Activated naive CD4-positive, alpha-beta T cell treated with anti-CD3 and anti-CD28 coated beads, Interleukin-2, amount 50 U/mL, for 24 hours (primary cell): Measurements from ENCODE around the gene MTCH1.
A peak's percentile ranks its signal among the peaks of the same experiment; 100 is the strongest.

Source experiments
- H3K27ac Mint-ChIP-seq: one replicate; pipeline ENCODE4 v1.8.0; 2021; ENCODE audit warnings: mild to moderate bottlenecking, mixed read lengths
- H3K27me3 Mint-ChIP-seq: one replicate; pipeline ENCODE4 v1.8.0; 2021; ENCODE audit warnings: mixed read lengths
- H3K36me3 Mint-ChIP-seq: one replicate; pipeline ENCODE4 v1.8.0; 2021; ENCODE audit warnings: mixed read lengths
- H3K4me1 Mint-ChIP-seq: one replicate; pipeline ENCODE4 v1.8.0; 2021; ENCODE audit warnings: mixed read lengths
- H3K4me3 Mint-ChIP-seq: one replicate; pipeline ENCODE4 v1.8.0; 2021; ENCODE audit warnings: mild to moderate bottlenecking, mixed read lengths
- H3K9me3 Mint-ChIP-seq: one replicate; pipeline ENCODE4 v1.8.0; 2021; ENCODE audit warnings: mixed read lengths

Gene MTCH1

DNA sequence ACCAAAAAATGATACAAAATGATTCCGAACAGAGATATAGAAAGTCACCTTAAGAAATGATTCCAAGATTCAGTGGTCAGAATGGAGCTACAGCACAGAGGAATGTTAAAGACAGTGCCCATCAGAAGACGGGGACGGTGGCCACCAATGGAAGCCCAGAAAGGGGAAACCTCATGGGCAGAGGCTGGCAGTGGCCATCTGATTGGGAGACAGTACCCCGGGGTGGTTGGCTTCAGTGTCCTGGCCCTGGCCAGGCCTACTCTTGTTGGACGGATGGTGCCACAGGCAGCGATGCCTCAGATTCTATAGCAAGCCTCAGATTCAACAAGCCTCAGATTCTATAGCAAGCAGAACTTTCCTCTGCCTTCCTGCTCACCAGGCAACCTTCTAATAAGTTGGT is 48.1 kb downstream of the MTCH1 start:
- no peaks in the 10 kb centered on the region for H3K36me3 Mint-ChIP-seq
- no peak overlapping the region for H3K27ac Mint-ChIP-seq
- no peaks in the 10 kb centered on the region for H3K9me3 Mint-ChIP-seq
- H3K4me1 Mint-ChIP-seq = no peaks in the 10 kb centered on the region
- no peaks in the 10 kb centered on the region for H3K27me3 Mint-ChIP-seq
- H3K4me3 Mint-ChIP-seq = no peak overlapping the region

DNA sequence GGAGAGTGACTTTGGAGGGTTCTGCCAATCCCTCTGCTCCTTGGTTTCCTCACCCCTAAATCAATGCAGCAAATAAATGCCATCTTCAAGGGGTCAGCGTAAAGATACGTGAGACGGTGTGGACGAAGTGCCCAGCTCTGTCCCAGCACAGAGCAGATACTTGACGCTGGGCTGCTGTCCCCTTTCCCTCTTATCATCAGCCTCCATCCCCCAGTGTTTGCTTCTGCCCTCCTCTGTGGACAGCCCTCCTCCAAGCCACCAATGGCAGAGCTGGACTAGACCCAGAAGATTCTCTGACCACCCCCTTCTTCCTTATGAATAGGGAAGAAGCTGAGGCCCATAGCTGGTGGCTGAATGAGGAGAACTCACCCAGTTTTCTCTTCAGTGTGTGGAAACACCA is 49.2 kb downstream of the MTCH1 start:
- Mint-ChIP-seq H3K4me3 (no peak overlapping the region), H3K27ac (no peak overlapping the region), H3K4me1 (no peaks in the 10 kb centered on the region), H3K36me3 (peaks cover 1% of the 10 kb centered on the region), H3K9me3 (no peaks in the 10 kb centered on the region), H3K27me3 (no peaks in the 10 kb centered on the region)

DNA sequence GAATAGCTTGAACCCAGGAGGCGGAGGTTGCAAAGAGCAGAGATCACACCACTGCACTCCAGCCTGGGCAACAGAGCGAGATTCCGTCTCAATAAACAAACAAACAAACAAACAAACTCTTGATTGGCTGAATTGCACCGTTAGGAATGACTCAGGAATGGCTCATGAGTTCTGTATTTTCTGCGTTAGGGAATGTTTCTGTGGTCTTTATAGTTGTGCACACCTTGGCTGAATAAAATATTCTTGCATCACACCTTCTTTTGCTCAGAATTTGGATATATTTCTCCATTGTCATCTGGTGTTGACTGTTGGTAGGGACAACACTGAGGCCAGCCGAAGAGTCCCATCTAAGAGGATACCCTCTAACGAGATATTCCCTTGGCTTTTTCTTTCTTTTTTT is 51.1 kb downstream of the MTCH1 start:
- Mint-ChIP-seq H3K36me3 (peaks cover 1% of the 10 kb centered on the region), H3K4me3 (no peak overlapping the region), H3K27me3 (no peaks in the 10 kb centered on the region), H3K4me1 (no peaks in the 10 kb centered on the region), H3K9me3 (no peaks in the 10 kb centered on the region), H3K27ac (no peak overlapping the region)

DNA sequence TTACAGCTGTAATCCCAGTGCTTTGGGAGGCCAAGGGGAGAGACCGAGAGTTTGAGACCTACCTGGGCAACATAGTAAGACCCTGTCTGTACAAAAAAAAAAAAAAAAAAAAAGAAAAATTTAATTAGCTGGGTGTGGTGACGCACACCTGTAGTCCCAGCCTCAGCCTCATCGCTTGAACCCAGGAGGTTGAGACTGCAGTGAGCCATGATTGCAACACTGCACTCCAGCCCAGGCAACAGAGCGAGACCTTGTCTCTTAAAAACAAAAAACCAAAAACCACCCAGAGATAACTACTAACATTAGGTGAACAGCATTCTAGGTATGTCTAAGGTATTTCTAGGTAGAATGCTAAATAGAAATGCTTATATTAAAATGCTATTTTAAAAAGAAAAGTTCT is 52.5 kb downstream of the MTCH1 start:
- H3K4me1 Mint-ChIP-seq = no peaks in the 10 kb centered on the region
- H3K36me3 Mint-ChIP-seq = peaks cover 1% of the 10 kb centered on the region
- no peak overlapping the region for H3K4me3 Mint-ChIP-seq
- no peaks in the 10 kb centered on the region for H3K27me3 Mint-ChIP-seq
- H3K27ac Mint-ChIP-seq = no peak overlapping the region
- H3K9me3 Mint-ChIP-seq = no peaks in the 10 kb centered on the region

DNA sequence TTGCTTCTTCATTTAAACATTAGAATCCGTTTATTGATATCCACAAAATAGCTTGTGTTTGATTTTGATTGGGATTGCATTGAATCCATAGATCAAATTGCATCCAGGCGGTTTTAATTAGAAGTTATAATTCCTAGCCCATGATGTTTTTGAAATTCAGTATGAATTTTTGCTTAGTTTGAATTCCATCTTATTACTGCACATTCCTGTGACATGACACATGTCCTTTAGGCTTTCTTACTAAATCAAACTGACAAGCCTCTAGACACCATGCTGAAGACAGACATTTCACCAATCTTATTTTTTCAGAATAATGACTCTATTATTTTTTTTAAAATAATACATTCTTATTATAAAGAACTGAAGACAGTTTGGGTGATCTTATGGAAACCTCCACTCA is 52.9 kb downstream of the MTCH1 start:
- Mint-ChIP-seq H3K4me1 (no peaks in the 10 kb centered on the region), H3K9me3 (no peaks in the 10 kb centered on the region), H3K36me3 (peaks cover 1% of the 10 kb centered on the region), H3K27ac (no peak overlapping the region), H3K4me3 (no peak overlapping the region), H3K27me3 (no peaks in the 10 kb centered on the region)

DNA sequence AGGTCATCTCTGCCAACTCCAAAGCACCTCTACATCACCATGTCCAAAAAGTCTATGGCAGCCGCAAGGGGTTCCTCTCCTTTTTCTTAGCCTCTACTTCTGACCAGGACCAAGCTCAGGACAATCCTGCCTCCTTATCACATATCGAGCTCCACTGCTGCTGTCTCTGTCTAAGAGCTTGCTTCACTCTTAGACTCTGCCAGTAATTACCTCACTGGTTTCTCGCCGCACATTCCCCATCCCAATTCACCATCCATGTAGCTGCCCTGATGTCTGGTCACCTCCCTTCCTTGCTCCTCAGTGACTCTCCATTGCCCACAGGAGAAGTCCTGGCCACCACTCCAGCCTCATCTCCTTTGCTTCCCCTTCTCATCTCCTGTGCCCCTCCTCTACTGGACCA is 55.5 kb downstream of the MTCH1 start:
- no peaks in the 10 kb centered on the region for H3K9me3 Mint-ChIP-seq
- peaks cover 1% of the 10 kb centered on the region for H3K36me3 Mint-ChIP-seq
- H3K27me3 Mint-ChIP-seq = no peaks in the 10 kb centered on the region
- H3K4me1 Mint-ChIP-seq = no peaks in the 10 kb centered on the region
- no peak overlapping the region for H3K4me3 Mint-ChIP-seq
- H3K27ac Mint-ChIP-seq = no peak overlapping the region

DNA sequence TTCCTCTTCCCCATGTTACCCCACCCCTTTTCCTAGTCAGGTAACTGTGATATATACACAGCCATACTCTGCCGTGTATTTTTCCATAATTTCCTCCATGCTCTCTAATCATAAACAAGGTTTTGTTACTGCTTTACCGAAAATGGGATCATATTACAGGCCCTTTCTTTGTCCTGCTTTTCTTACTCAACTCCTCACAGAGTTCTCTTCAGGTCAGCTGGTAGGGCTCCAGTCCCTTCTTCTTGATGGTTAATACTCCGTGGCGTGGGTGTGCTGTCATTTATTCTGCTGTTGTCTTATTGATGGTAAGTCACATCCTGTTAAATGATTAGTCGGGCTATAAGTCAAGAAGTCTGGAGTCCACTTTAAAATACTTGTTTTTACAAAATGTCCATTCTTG is 56.4 kb downstream of the MTCH1 start:
- no peaks in the 10 kb centered on the region for H3K9me3 Mint-ChIP-seq
- H3K4me3 Mint-ChIP-seq = no peak overlapping the region
- no peak overlapping the region for H3K27ac Mint-ChIP-seq
- peaks cover 3% of the 10 kb centered on the region for H3K36me3 Mint-ChIP-seq
- H3K27me3 Mint-ChIP-seq = no peaks in the 10 kb centered on the region
- H3K4me1 Mint-ChIP-seq = no peaks in the 10 kb centered on the region

DNA sequence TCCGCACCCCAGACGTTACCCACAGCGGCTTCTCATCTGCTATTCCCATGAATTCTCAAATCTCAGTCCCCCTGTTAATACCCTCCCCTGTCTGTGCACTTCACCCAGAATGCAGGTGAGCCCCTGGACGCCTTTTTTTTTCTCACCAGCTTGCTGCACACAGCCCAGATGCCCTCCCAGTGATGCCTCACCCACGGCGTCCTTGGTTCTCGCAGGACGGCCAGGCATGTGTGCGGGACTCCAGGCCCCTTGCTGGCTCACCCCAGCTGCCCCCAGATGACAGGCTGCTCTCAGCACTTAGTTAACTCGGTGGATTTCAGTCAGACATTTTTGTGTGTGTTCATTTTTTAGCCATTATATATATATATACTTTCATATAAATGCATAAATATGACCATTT is 56.8 kb downstream of the MTCH1 start:
- Mint-ChIP-seq H3K27ac (peak overlapping the region; percentile 5), H3K4me3 (no peak overlapping the region), H3K36me3 (peaks cover 3% of the 10 kb centered on the region), H3K4me1 (no peaks in the 10 kb centered on the region), H3K27me3 (no peaks in the 10 kb centered on the region), H3K9me3 (no peaks in the 10 kb centered on the region)

DNA sequence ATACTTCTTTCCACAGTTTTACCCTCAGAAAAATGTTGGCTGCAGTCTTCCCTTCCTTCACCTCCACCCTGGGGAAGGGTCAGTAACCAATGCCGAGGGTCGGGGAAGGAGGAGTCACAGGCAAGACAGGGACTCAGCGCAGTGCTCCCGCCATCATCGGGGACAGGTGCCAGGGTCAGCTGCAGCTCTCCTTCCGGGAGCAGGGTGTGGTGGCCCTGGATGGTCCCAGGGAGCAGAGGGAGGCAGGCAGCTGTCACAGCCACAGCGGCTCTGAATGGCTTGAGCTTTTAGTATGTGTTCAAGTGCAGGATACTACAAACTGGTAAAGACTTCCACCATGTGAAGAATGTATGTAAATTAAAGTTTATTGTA is 57.5 kb downstream of the MTCH1 start:
- Mint-ChIP-seq H3K27ac (no peak overlapping the region), H3K27me3 (no peaks in the 10 kb centered on the region), H3K36me3 (peaks cover 3% of the 10 kb centered on the region), H3K9me3 (no peaks in the 10 kb centered on the region), H3K4me3 (no peak overlapping the region), H3K4me1 (no peaks in the 10 kb centered on the region)

DNA sequence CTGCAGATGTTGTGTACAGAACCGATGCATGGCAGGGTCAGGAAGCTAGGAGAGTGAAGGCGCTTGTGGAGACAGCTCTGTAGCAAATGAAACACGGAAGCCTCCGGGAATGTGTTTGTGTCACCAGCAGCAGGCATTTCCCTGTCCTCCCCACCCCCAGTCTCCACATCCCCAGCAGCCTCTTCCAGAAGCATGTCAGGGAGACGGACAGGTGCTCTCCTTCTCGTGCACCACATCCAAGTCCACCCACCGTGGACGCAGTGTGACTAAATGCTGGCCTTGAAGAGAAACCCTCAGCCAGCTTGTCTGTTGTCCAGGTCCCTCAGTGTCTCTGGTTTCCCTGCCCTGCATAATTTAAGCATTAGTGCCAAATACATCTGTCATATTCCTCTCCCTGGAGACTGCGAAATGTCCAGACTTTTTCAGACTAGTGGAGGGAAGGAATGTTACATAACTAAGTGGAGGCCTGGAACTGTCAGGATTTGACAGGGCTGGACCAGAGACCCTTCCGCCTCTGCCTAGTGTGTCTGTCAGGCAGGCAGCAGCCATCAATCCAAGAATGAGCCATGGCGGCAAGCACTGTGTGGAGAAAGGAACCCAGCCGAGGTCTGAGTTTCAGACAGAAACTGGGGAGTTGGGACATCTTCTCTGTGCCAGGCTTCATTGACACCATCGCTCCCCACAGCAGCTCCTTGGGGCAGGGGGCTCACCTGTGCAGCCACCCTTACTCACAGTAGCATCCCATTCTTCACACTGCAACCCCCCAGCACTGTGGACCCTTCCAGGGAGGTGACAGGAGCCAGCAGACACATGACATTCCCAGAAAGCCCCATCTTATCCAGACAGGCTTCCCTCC is 58.1 kb downstream of the MTCH1 start:
- Mint-ChIP-seq H3K4me1 (no peaks in the 10 kb centered on the region), H3K27me3 (no peaks in the 10 kb centered on the region), H3K9me3 (no peaks in the 10 kb centered on the region), H3K4me3 (no peak overlapping the region), H3K36me3 (peaks cover 3% of the 10 kb centered on the region), H3K27ac (no peak overlapping the region)

DNA sequence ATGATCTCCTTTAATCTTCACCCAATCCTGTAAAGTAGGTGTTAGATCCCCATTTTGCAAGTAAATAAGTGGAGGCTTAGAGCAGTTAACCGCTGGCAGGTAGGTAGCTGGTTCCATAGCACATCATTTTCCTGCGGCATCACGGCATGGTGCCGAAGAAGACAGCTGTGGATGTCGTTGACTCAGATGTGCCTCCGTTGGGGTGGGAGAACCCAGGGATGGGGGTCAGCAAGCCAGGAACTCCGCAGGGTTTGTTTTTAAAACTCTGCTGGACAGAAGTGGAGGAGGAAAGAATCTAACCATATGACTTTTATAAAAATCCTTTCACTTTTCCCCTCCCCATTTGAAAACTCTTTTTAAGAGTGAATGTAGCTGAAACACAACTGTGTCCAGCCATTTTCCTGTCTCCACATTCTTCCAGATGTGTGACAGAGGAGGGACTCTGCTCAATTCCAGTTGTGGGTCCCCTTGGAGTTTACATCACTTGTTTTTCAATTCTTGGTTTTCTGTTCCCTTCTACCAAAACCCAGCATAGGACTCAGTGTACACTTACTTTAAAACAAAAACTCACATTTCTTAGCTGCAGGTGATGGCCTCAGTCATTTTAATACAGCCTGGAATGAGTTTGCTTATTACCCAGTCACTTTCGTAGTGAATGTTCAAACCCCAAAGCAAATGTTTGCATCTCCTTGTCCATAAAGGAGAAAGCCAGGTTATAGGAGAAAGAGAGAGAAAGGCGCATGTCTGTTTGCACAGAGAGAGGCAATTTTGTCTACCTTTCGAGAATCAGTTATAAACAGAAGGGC is 59.1 kb downstream of the MTCH1 start:
- Mint-ChIP-seq H3K9me3 (no peaks in the 10 kb centered on the region), H3K27ac (no peak overlapping the region), H3K36me3 (peaks cover 2% of the 10 kb centered on the region), H3K27me3 (no peaks in the 10 kb centered on the region), H3K4me3 (no peak overlapping the region), H3K4me1 (no peaks in the 10 kb centered on the region)

DNA sequence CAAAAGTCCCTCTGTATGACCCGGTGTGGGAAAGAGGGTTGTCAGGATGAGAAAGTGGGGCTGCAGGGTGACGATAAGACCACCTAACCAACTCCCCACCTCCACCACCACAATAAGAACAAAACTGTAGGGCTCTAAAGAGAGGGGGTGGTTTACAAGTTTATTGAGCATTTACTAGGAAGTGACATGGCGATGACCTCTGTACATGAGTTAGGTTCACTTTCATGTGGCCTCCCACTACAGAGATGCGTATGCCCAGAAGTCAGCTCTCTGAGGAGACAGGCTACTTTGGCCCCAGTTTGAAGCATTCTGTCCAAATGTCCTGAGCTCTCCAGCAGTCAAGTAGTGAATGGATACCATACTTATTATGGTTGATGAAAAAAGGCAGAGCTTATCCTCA is 60.2 kb downstream of the MTCH1 start:
- H3K9me3 Mint-ChIP-seq = no peaks in the 10 kb centered on the region
- no peaks in the 10 kb centered on the region for H3K4me1 Mint-ChIP-seq

DNA sequence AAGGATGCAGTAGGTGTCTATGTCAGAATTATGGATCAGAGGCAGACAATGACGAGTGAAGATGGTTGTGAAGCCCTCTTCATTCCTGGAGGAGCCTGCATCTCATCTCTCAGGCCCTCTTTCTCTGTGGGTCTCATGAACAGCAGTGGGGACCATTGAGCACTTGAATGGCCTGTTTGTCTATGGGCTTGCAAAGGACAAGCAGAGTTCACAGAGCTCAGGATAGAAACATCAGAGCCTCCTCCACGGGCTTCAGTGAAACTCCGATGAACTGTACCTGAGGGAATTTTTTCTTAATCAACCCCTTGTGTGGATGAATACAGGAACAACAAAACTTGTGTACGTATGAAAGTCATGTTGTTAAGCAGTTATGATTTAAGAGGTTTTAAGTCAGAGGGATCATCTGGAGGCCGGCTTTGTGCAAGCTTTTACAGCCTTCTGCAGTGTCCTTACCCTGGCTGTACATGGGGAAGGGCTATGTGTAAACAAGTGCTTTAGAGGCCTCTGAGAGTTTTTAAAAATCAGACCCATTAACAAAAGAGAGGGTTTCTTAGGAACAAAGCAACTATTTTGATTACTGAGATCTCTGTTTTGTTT is 61.1 kb downstream of the MTCH1 start:
- H3K9me3 Mint-ChIP-seq = no peaks in the 10 kb centered on the region
- no peak overlapping the region for H3K27ac Mint-ChIP-seq
- H3K27me3 Mint-ChIP-seq = no peaks in the 10 kb centered on the region
- no peak overlapping the region for H3K4me3 Mint-ChIP-seq
- H3K36me3 Mint-ChIP-seq = peaks cover 5% of the 10 kb centered on the region
- H3K4me1 Mint-ChIP-seq = no peaks in the 10 kb centered on the region

More for the DNA sequence above, 60.2 kb downstream of the MTCH1 start:
- no peaks in the 10 kb centered on the region for H3K27me3 Mint-ChIP-seq
- peaks cover 5% of the 10 kb centered on the region for H3K36me3 Mint-ChIP-seq
- no peak overlapping the region for H3K27ac Mint-ChIP-seq
- H3K4me3 Mint-ChIP-seq = no peak overlapping the region

DNA sequence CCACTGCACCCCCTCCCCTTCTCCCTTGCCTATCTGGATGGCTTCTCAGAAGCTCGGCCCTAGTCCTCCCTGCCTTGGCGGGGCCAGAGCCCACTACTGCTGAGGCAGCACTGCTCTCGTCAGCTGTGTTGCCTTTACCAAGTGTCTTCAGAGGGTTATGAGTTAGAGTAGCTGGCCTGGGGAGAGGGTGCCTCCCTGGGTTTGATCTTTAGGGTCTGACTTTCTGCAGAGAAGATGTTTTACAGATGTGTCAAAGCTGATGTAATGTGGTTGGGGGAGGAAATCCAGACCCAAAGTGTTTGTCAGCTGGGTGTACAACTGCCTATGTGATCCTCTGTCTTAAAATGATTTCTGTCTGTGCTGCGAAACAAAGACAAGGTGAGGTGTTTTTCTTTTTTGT is 61.9 kb downstream of the MTCH1 start:
- no peaks in the 10 kb centered on the region for H3K27me3 Mint-ChIP-seq
- no peaks in the 10 kb centered on the region for H3K4me1 Mint-ChIP-seq
- H3K27ac Mint-ChIP-seq = no peak overlapping the region
- peaks cover 7% of the 10 kb centered on the region for H3K36me3 Mint-ChIP-seq
- H3K9me3 Mint-ChIP-seq = no peaks in the 10 kb centered on the region
- no peak overlapping the region for H3K4me3 Mint-ChIP-seq

DNA sequence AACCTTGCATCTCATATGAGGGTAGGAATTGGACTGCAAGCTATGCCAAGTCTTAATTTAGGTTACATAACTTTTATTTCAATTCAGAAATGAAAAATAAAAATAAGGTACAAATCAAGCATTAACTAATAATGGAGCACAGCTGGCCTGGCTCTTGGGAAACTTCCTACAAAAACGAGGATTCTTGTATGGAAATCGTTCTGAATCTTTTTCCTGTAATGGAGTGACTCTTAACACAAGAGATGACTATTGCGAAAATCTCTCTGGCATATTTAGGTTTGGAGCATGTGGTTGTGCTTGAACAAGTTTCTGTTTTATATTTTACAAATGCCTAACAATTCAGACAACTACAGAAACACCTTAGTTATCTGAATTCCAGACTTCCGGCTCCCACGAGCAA is 65.5 kb downstream of the MTCH1 start:
- H3K27ac Mint-ChIP-seq = no peak overlapping the region

DNA sequence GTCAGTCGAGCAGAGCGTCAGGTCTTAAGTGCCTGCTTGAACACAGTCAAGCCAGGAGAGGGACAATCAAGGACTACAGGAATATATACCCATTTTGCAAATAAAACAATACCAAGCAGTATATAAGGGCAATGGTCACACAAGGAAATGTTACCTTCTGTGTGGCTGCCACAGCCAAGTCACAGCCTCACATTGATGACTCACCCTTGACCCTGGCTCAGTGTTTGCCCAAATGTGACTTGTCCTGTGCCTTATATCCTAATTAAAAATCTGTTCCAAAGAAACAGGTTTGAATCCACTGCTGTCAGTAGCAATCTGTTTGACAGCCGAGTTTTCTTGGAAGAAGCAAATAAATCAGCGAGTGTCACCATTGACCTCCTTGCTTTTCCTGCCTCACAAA is 65.9 kb downstream of the MTCH1 start:
- no peaks in the 10 kb centered on the region for H3K4me1 Mint-ChIP-seq
- H3K27me3 Mint-ChIP-seq = no peaks in the 10 kb centered on the region
- H3K9me3 Mint-ChIP-seq = no peaks in the 10 kb centered on the region
- no peak overlapping the region for H3K27ac Mint-ChIP-seq
- peaks cover 12% of the 10 kb centered on the region for H3K36me3 Mint-ChIP-seq
- H3K4me3 Mint-ChIP-seq = no peak overlapping the region

More for the DNA sequence above, 65.5 kb downstream of the MTCH1 start:
- Mint-ChIP-seq H3K4me3 (no peak overlapping the region), H3K4me1 (no peaks in the 10 kb centered on the region), H3K27me3 (no peaks in the 10 kb centered on the region), H3K36me3 (peaks cover 12% of the 10 kb centered on the region), H3K9me3 (no peaks in the 10 kb centered on the region)
